DOHH2 (cell line): Measurements from ENCODE around the gene IL20.

ENCODE experiments used
- CTCF ChIP-seq: fragments of 200-600 bp; sonication (generic); IDR thresholded peaks from one replicate; pipeline ENCODE4 v1.5.1; 2014; ENCODE audit warnings: antibody characterized with exemption, mild to moderate bottlenecking, low read depth, low read length; ENCODE audit not compliant: poor library complexity, severe bottlenecking
- EZH2phosphoT487 ChIP-seq: fragments of 200-600 bp; sonication (generic); IDR thresholded peaks from 2 replicates; pipeline ENCODE4 v1.6.1; 2017; ENCODE audit warnings: borderline replicate concordance, mild to moderate bottlenecking, antibody characterized with exemption, low read length, moderate library complexity, mixed read lengths

GRCh38 chr1:206904423-206905142 lies 39.2 kb downstream of the IL20 start:
- no peak for TF ChIP-seq CTCF
- no peak for TF ChIP-seq EZH2phosphoT487
